ENCODE data around the gene U2AF1L4.
A peak's percentile ranks its signal among the peaks of the same experiment; 100 is the strongest.

U2AF1L4 gene

DNA sequence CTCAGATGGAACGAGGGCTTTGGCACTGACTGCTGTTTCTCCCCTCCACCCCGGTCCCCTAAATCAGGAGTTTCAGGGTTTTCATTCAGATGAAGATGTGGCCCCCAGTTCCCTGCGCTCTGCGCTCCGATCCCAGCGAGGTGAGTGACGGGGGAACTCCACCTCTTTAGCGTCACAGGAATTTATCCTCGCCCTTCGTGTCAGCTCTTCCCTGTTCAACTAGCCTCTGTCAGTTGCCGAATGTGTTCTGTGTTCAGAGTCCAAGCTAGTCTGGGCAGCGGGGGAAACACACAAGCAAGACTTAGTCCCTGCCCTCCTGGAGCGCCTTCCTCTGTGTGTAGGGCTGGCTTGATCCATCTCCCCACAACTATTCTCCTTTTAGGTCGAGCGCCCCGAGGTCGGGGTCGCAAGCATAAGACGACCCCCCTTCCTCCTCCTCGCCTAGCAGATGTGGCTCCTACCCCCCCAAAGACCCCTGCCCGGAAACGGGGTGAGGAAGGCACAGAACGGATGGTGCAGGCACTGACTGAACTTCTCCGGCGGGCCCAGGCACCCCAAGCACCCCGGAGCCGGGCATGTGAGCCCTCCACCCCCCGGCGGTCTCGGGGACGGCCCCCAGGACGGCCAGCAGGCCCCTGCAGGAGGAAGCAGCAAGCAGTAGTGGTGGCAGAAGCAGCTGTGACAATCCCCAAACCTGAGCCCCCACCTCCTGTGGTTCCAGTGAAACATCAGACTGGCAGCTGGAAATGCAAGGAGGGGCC lies 25.6 kb downstream of the U2AF1L4 start:
- DNase-seq (ENCODE audit: low spot score) = no peak
- in situ Hi-C loops (cut with MboI; ENCODE audit: low pct_unique_long_range_greater_than_20kb, low sequenced_read_pairs, unreplicated experiment) = no loop called here
- TF ChIP-seq, protein P1, sequence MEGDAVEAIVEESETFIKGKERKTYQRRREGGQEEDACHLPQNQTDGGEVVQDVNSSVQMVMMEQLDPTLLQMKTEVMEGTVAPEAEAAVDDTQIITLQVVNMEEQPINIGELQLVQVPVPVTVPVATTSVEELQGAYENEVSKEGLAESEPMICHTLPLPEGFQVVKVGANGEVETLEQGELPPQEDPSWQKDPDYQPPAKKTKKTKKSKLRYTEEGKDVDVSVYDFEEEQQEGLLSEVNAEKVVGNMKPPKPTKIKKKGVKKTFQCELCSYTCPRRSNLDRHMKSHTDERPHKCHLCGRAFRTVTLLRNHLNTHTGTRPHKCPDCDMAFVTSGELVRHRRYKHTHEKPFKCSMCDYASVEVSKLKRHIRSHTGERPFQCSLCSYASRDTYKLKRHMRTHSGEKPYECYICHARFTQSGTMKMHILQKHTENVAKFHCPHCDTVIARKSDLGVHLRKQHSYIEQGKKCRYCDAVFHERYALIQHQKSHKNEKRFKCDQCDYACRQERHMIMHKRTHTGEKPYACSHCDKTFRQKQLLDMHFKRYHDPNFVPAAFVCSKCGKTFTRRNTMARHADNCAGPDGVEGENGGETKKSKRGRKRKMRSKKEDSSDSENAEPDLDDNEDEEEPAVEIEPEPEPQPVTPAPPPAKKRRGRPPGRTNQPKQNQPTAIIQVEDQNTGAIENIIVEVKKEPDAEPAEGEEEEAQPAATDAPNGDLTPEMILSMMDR (IDR thresholded peaks at IDR 0.05; ENCODE audit: extremely low read depth, insufficient read depth, missing control alignments) = no peak

DNA sequence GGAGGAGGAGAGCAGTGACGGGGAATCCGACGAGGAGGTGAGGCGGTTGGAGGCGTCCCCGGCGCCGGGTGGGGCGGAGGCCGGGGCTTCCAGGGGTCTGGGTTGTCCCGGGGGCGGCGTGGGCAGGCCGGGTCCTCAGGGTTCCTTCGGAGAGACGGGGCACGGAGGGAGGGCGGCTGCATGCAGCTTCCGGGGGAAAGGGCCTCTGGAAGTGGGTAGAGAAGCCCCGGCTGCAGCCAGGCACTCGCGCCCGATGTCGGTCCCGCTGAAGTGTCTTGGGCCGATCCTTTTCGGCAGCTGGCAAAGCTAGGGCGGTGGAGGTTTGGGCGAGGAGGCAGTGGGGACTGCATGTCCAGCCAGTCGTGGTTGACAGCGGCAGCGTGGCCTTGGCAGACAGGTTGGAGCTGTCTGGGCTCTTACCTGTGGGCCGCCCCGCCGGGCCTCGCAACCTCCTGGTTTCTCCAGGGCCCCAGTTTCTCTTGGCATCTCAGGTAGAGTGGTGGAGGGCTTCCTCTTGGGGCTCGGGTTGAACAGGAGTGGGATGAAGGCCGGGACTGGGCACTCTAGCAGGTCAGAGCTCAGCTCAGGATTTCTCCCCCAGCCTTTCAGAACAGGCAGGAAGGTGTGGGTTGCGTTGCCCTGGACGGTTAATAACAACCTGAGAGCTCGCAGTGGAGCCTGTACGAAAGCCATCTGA lies 26.7 kb downstream of the U2AF1L4 start:
- in situ Hi-C loops (cut with MboI; ENCODE audit: low pct_unique_long_range_greater_than_20kb, low sequenced_read_pairs, unreplicated experiment) = no loop called here
- TF ChIP-seq, protein P1 (IDR thresholded peaks at IDR 0.05; ENCODE audit: extremely low read depth, insufficient read depth, missing control alignments) = no peak
- peak; percentile 75 for DNase-seq (ENCODE audit: low spot score)

DNA sequence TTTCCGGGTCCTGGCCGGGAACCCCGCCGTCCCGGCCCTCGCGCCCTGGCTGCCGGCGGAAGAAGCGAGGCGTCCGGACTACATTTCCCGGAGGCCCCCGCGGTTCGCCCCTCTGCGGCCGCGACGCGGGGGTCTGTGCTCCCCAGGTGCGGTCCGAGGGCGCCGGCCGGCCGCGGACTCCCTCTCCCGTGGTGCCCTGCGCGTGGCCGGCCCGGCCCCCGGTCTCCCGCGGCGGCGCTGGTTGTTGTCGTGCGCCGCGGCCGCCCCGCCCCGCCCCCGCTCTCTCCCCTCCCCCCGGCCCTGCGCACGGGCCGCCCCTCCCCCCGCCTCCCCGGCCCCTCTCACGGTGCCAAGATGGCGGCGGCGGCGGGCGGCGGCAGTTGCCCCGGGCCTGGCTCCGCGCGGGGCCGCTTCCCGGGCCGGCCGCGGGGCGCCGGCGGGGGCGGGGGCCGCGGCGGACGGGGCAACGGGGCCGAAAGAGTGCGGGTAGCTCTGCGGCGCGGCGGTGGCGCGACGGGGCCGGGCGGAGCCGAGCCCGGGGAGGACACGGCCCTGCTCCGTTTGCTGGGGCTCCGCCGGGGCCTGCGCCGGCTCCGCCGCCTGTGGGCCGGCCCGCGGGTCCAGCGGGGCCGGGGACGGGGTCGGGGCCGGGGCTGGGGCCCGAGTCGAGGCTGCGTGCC lies 27.4 kb downstream of the U2AF1L4 start, which contains the start of gene KMT2B:
Gene KMT2B (plus strand): TSS at position 339 of the 680 bp plus-strand sequence. CDS start 16 bp downstream, at position 355.
- in situ Hi-C loops (cut with MboI; ENCODE audit: low pct_unique_long_range_greater_than_20kb, low sequenced_read_pairs, unreplicated experiment) = no loop called here
- TF ChIP-seq, protein P1 (IDR thresholded peaks at IDR 0.05; ENCODE audit: extremely low read depth, insufficient read depth, missing control alignments) = no peak
- DNase-seq (ENCODE audit: low spot score) = peak; percentile 99

DNA sequence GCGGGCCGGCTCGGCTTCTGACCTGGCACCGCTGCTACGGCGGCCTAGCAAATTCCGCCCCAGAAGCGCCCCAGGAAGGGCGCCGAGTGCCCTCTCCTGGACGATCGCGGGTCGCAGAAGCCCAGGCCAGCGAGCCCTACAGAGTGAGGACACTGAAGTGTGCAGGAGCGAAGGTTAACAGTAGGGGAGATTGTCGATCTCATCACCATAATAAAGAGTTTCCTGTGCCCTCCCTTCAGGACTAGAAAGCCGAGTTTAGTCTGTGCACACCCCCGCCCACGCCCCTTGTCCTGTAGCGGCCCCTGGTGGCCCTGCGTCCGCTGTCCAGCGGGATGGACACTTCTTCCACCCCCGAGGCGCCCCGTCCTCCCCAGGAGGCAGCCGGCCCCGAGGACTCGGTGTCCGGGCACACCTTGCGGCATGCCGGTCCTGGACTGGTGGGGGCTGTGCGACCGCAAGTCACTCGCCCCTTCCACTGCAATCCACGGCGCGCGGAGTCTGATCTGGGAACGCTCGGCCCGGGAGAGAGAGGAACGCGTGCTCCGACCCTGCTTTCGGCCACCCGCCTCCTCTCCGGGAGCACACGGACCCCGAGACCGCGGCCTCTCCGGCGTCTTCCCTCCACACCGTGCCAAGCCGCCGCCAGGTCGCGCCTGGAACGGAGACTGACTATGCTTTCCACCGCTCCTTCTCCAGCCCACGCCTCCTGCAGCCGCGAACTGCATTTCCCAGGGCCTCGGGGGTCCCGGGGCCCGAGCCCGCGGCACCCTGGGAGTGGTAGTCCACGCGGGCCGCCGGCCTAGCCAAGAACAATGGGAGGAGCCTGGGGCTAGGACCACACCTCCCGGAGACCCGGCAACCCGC lies 28.2 kb downstream of the U2AF1L4 start:
- peak; percentile 86 for DNase-seq (ENCODE audit: low spot score)
- TF ChIP-seq, protein P1 (IDR thresholded peaks at IDR 0.05; ENCODE audit: extremely low read depth, insufficient read depth, missing control alignments) = peak; percentile 69
- in situ Hi-C loops (cut with MboI; ENCODE audit: low pct_unique_long_range_greater_than_20kb, low sequenced_read_pairs, unreplicated experiment) = no loop called here

DNA sequence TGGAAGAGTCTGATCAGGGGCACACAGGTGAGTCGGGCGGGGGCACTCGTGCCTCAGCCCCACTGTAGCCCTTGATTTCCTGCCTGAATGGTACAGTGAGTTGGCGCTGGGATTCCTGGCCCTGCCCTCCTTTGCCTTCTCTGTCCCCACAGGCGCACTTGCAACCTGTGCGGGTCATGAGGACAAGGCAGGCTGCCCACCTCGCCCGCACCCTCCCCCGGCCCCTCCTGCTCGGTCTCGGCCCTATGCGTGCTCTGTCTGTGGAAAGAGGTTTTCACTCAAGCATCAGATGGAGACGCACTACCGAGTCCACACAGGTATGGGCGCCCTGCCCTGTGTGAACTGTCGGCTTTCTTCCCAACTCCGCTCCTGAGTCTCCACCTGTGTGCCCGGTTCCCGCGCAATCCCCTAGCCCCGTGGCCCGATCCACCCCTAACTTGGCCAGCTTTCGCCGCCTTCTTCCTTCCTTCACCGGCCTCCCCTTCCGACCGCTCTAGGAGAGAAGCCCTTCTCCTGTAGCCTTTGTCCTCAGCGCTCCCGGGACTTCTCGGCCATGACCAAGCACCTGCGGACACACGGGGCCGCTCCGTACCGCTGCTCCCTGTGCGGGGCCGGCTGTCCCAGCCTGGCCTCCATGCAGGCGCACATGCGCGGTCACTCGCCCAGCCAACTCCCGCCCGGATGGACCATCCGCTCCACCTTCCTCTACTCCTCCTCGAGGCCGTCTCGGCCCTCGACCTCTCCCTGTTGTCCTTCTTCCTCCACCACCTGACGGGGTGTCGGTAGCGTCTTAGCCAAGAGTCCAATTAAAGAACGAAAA lies 29.0 kb downstream of the U2AF1L4 start:
- TF ChIP-seq, protein P1 (IDR thresholded peaks at IDR 0.05; ENCODE audit: extremely low read depth, insufficient read depth, missing control alignments) = no peak
- in situ Hi-C loops (cut with MboI; ENCODE audit: low pct_unique_long_range_greater_than_20kb, low sequenced_read_pairs, unreplicated experiment) = no loop called here
- no peak for DNase-seq (ENCODE audit: low spot score)

Measured in GM13977 (cell line).